Measurements from ENCODE around the gene USP48.
"Not testable (repeated sequence)": the region's sequence is repeated elsewhere in the genome, so short reads cannot be mapped to it uniquely, and the experiment has no call there.

Gene USP48

GRCh38 chr1:21631590-21631943 lies 151.4 kb downstream of the USP48 start:
- not testable (repeated sequence) for DNase-seq

- DNase-seq: no peak
Measured at GRCh38 chr1:21630571-21631343, 152.2 kb downstream of the USP48 start.

GRCh38 chr1:21629971-21630370 lies 153.0 kb downstream of the USP48 start:
- no peak for DNase-seq

- DNase-seq: no peak
Measured at GRCh38 chr1:21628798-21629393, 154.1 kb downstream of the USP48 start.

Measured in COR-L47 (cell line).